ENCODE data around the gene SUN2. TPM values are rescaled to one million over a fixed set of nuclear protein-coding genes. Genes with fewer than 3 reads are reported as not detected.
"Not testable (repeated sequence)": the region's sequence is repeated elsewhere in the genome, so short reads cannot be mapped to it uniquely, and the experiment has no call there.

The SUN2 gene
- 100 to 1,000 TPM; 177 to 423 (median 312) TPM for total RNA-seq

DNA sequence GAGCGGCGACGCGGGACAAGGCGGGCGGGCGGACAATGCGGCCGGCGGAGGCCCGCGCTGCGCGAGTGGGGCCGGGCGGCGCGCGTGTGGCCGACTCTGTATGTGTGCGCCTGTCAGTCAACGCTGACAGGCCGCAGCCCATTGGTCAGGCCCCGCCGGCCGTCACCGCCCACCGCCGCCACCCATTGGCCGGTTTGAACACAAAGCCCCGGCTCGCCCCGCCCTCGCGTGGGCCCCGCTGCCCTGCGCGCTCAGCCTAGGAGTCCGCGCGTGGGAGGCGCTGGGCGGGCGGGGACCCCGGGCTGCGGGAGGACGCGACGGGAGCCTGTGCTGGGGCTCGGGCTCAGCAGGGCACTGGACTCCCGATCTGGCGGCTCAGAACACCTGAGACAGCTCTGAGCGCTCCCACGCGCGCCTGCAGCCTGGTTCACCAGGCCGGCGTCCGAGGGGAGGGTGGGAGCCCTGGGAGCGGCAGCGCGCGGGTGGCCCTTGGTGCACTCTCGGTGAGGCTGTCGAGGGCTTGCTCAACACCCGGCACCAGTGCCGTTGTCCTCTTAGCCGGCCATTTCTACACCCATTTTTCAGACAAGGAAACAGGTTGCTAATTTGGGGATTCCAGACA, at the start of gene SUN2:
SUN2 (minus strand) TSS at position 88 of the 622 bp plus-strand sequence. CDS start 3,370 bp downstream, outside the sequence.
- ATAC-seq (peak; percentile 76 to 81), DNase-seq (peak; percentile 89 to 94)
- peaks cover 0 to 20% of the 10 kb centered on the region in 2 donors for H3K36me3 ChIP-seq
- peak; percentile 89 to 94 for TF ChIP-seq POLR2A (IDR thresholded peaks at IDR 0.05)
- TF ChIP-seq, protein P1, sequence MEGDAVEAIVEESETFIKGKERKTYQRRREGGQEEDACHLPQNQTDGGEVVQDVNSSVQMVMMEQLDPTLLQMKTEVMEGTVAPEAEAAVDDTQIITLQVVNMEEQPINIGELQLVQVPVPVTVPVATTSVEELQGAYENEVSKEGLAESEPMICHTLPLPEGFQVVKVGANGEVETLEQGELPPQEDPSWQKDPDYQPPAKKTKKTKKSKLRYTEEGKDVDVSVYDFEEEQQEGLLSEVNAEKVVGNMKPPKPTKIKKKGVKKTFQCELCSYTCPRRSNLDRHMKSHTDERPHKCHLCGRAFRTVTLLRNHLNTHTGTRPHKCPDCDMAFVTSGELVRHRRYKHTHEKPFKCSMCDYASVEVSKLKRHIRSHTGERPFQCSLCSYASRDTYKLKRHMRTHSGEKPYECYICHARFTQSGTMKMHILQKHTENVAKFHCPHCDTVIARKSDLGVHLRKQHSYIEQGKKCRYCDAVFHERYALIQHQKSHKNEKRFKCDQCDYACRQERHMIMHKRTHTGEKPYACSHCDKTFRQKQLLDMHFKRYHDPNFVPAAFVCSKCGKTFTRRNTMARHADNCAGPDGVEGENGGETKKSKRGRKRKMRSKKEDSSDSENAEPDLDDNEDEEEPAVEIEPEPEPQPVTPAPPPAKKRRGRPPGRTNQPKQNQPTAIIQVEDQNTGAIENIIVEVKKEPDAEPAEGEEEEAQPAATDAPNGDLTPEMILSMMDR (IDR thresholded peaks at IDR 0.05 in 4 of 5, conservative IDR thresholded peaks at IDR 0.05 in 1 of 5) = no peak
- peaks cover 34 to 38% of the 10 kb centered on the region in 2 donors for H3K4me1 ChIP-seq
- peak within 1 kb of the TSS; percentile 55 to 93 (median 74) for H3K4me3 ChIP-seq
- intact Hi-C loops (cut with DNase I; ENCODE audit: low total_unique reads) (loop anchor here (1.0 to 10.0 kb wide), 3 partner anchors 56 to 769 kb away; partner anchors contain the start of genes ATF4 and JOSD1), in situ Hi-C loops (cut with MboI; ENCODE audit: low sequenced_read_pairs in 4 of 4) (no loop called here)
- H3K27ac ChIP-seq = peak within 1 kb of the TSS; percentile 93 to 100 (median 96)
- H3K9me3 ChIP-seq = no peaks in the 10 kb centered on the region
- no peaks in the 10 kb centered on the region for H3K27me3 ChIP-seq

DNA sequence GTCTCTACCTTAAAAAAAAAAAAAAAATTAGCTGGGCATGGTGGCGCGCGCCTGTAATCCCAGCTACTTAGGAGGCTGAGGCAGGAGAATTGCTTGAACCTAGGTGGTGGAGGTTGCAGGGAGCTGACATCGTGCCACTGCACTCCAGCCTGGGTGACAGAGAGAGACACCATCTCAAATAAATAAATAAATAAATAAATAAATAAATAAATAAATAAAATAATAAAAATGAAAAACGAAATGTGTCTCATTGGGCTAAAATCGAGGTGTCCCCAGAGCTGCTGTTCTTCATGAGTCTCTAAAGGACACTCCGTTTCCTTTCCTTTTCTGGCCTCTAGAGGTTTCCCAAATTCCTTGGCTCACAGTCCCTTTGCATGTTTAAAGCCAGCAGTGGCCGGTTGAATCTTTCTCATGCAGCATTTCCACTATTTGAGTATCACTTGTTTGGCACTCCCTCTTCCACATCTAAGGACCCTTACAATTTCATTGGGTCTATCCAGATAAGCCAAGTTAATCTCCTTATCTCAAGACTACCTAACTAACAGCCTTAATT, 49.3 kb upstream of the SUN2 start:
- DNase-seq; H3K36me3 ChIP-seq; in situ Hi-C loops (cut with MboI; ENCODE audit: low sequenced_read_pairs in 4 of 4); ATAC-seq; H3K4me3 ChIP-seq; H3K9me3 ChIP-seq; H3K27ac ChIP-seq; H3K4me1 ChIP-seq; intact Hi-C loops (cut with DNase I; ENCODE audit: low total_unique reads): not testable (repeated sequence)
- H3K27me3 ChIP-seq = peaks cover 10 to 25% (median 12%) of the 10 kb centered on the region in 3 donors

DNA sequence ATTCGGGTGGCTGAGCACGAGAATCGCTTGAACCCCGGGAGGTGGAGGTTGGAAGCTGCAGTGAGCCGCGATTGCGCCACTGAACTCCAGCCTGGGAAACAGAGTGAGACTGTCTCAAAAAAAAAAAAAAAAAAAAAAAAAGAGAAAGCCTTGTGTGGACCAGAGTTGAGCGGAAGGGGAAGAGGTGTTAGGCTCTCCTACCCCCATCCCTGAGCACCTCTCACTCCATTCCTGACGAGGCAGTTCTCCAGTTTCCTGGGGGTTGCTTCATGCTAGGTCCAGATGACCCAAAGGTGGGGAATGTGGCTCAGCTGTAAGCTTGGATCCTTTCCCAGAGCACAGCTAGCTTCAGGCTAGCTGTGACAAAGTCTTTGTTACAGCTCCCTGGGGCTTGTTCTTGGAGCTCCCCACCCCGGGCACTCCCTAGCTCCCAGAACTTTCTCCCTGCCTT, 46.9 kb upstream of the SUN2 start:
- no peaks in the 10 kb centered on the region for H3K9me3 ChIP-seq
- H3K4me1 ChIP-seq = peaks cover 0 to 8% of the 10 kb centered on the region in 2 donors
- H3K4me3 ChIP-seq = no peak overlapping the region
- TF ChIP-seq, protein P1 (IDR thresholded peaks at IDR 0.05 in 4 of 5, conservative IDR thresholded peaks at IDR 0.05 in 1 of 5) = no peak
- intact Hi-C loops (cut with DNase I; ENCODE audit: low total_unique reads) (loop anchor here (5.0 kb wide), 1 partner anchor 40 kb away; the partner anchor contains the start of gene NPTXR), in situ Hi-C loops (cut with MboI; ENCODE audit: low sequenced_read_pairs in 4 of 4) (no loop called here)
- ATAC-seq = peak; percentile 94 to 99
- no peaks in the 10 kb centered on the region for H3K36me3 ChIP-seq
- no peak overlapping the region for H3K27ac ChIP-seq
- peak; percentile 46 to 85 for DNase-seq
- peaks cover 10 to 23% (median 12%) of the 10 kb centered on the region in 3 donors for H3K27me3 ChIP-seq

DNA sequence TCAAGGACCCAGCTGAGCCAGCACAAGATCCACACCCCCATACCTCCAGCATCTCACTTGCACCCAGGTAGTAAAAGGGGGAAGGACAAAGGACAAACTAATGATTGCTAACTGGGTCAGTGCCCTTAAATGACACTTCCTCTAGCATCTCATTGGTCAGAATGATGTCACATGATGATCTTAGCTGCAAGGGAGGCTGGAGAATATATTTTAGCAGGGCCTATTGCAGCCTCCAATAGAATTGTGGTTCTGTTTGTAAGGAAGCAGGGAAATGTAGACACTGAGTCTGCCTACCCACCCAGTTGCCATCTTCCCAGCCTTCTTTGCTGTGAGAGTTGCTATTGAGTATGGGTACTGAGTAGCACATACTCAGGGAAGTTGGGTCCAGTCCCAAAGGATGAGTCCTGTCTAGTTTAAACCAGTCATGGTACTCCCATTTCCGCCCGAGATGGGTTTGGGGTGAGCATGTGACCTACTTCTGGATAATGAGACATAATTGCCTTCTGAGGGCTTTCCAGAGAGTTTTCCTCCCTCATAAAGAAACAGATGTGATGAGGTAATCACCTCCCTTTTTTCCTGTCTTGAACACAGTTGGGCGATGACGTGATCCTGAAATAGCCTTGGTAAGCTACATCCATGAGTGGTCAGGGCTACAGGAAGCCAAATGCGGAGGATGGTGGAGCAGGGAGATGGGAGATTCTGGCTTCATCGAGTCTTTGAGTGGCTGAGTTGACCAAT, 43.6 kb upstream of the SUN2 start:
- H3K27me3 ChIP-seq = peaks cover 7 to 23% (median 12%) of the 10 kb centered on the region in 3 donors
- no peak overlapping the region for H3K4me3 ChIP-seq
- H3K4me1 ChIP-seq = peaks cover 1 to 10% of the 10 kb centered on the region in 2 donors
- TF ChIP-seq, protein P1 (IDR thresholded peaks at IDR 0.05 in 4 of 5, conservative IDR thresholded peaks at IDR 0.05 in 1 of 5) = no peak
- no peak for TF ChIP-seq POLR2A (IDR thresholded peaks at IDR 0.05)
- intact Hi-C loops (cut with DNase I; ENCODE audit: low total_unique reads) = loop anchor here (5.0 kb wide), 1 partner anchor 43 kb away; the partner anchor contains the start of gene NPTXR
- no peak overlapping the region for H3K27ac ChIP-seq
- no peaks in the 10 kb centered on the region for H3K36me3 ChIP-seq
- ATAC-seq = no peak
- DNase-seq = no peak
- in situ Hi-C loops (cut with MboI; ENCODE audit: low sequenced_read_pairs in 4 of 4) = no loop called here
- H3K9me3 ChIP-seq = no peaks in the 10 kb centered on the region

DNA sequence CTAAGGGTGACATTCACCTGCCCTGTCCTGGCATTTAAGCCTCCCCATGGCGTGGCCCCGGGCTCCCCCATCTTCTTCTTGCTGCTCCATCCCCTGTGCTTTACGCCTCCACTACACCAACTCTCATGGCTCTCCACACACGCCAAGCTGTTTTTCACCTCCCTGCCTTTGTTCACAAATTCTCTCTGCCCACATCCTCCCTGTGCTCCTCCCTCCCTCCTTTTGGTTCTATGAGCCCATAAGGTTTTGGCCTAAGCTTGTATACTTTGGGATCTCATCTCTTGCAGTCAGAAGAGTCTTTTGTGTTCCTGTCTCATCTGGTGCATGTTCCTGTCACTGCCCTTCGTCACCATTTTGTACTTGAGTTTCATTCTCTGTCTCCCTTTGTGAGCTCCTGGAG, 42.7 kb upstream of the SUN2 start:
- no peak for TF ChIP-seq POLR2A (IDR thresholded peaks at IDR 0.05)
- TF ChIP-seq, protein P1 (IDR thresholded peaks at IDR 0.05 in 4 of 5, conservative IDR thresholded peaks at IDR 0.05 in 1 of 5) = no peak
- no peak overlapping the region for H3K27ac ChIP-seq
- DNase-seq = no peak

More for the DNA sequence above, 42.7 kb upstream of the SUN2 start:
- intact Hi-C loops (cut with DNase I; ENCODE audit: low total_unique reads) = no loop called here
- H3K27me3 ChIP-seq = peaks cover 7 to 23% (median 12%) of the 10 kb centered on the region in 3 donors
- ATAC-seq = no peak
- in situ Hi-C loops (cut with MboI; ENCODE audit: low sequenced_read_pairs in 4 of 4) = no loop called here
- H3K9me3 ChIP-seq = no peaks in the 10 kb centered on the region
- no peaks in the 10 kb centered on the region for H3K36me3 ChIP-seq
- no peak overlapping the region for H3K4me3 ChIP-seq
- H3K4me1 ChIP-seq = peaks cover 4 to 12% of the 10 kb centered on the region in 2 donors

Measured in gastrocnemius medialis (tissue), 4 donors.